HepG2 (cell line): ENCODE results near the gene NAV2. TPM values are rescaled to one million over a fixed set of nuclear protein-coding genes. Genes with fewer than 3 reads are reported as not detected.

ENCODE experiments used
- ATAC-seq: fragments of 200-7000 bp; cut with Tn5 transposase; 3 replicates; pipeline ENCODE4 v1.9.1; 2020; ENCODE audit warnings: mild to moderate bottlenecking, moderate library complexity
- BruUV-seq: library from RNA; stranded (reverse); fragments of 400-500 nt; replicated peaks from 2 replicates; lab custom pipeline; 2021; lab: Mats Ljungman, UMichigan
- CTCF ChIA-PET: fragments of 300-600 bp; formaldehyde crosslinking; extraction: SDS; loops from one replicate; lab custom pipeline; 2021; ENCODE audit warnings: low total read pairs, inconsistent platforms, low intra/inter-chr PET ratio; lab: Yijun Ruan, JAX
- POLR2A ChIA-PET: fragments of 350-600 bp; sonication (Branson Sonifier 250); formaldehyde crosslinking; loops from one replicate; lab custom pipeline; 2020; ENCODE audit warnings: antibody characterized with exemption, inconsistent platforms; lab: Yijun Ruan, JAX
- DNase-seq: peaks from one replicate; pipeline ENCODE4 v3.0.0-alpha.2; 2015; ENCODE audit warnings: low spot score
- FAIRE-seq: peaks from 3 replicates; lab custom pipeline; 2011; peaks lifted over from hg19 to GRCh38; lab: Jason Lieb, UNC
- H2AFZ ChIP-seq: one replicate; pipeline ENCODE4 v1.6.1; 2011; ENCODE audit warnings: low read length, inconsistent platforms
- H3K27ac ChIP-seq: fragments of 300-600 bp; 3 replicates; pipeline ENCODE4 v1.8.0; 2011; ENCODE audit warnings: mixed run types, mild to moderate bottlenecking, mixed read lengths, low read length, inconsistent platforms; ENCODE audit not compliant: insufficient read depth; ENCODE audit errors: extremely low read length
- H3K27me3 ChIP-seq, 2 experiments: fragments of 200-600 bp in 1 of 2; 2 replicates in 1 of 2; 3 replicates in 1 of 2; pipeline versions ENCODE4 v1.6.0 to v1.8.0; 2011; ENCODE audit warnings: low read length in 2 of 2, mild to moderate bottlenecking in 2 of 2, moderate library complexity in 2 of 2, inconsistent platforms in 1 of 2; ENCODE audit not compliant: insufficient read depth in 2 of 2, control insufficient read depth in 1 of 2
- H3K36me3 ChIP-seq, 2 experiments: fragments of 200-600 bp in 1 of 2; replicated peaks in 1 of 2; 2 replicates in 1 of 2; 3 replicates in 1 of 2; pipeline versions ENCODE4 v1.5.1 to v1.8.0; 2011; ENCODE audit warnings: low read length in 2 of 2, inconsistent platforms in 1 of 2; ENCODE audit not compliant: insufficient read depth in 2 of 2, control insufficient read depth in 1 of 2
- H3K4me1 ChIP-seq: 2 replicates; pipeline ENCODE4 v1.5.1; 2012; ENCODE audit warnings: low read length, inconsistent platforms; ENCODE audit not compliant: insufficient read depth
- H3K4me2 ChIP-seq: 2 replicates; pipeline ENCODE4 v1.6.0; 2011; ENCODE audit warnings: low read depth, low read length, inconsistent platforms
- H3K4me3 ChIP-seq, 3 experiments: fragments of 200-600 bp in 1 of 3; sonication (generic), shearing (Covaris generic) in 1 of 3; replicated peaks in 1 of 3; 2 replicates each; pipeline ENCODE4 v1.5.1; 2011 to 2016; ENCODE audit warnings: low read length in 3 of 3, inconsistent platforms in 2 of 3, low read depth in 2 of 3, mild to moderate bottlenecking in 2 of 3, control low read depth in 1 of 3, mixed read lengths in 1 of 3; ENCODE audit not compliant: insufficient read depth in 1 of 3
- H3K79me2 ChIP-seq: one replicate; pipeline ENCODE4 v1.6.1; 2011; ENCODE audit warnings: low read length, inconsistent platforms; ENCODE audit not compliant: insufficient read depth
- H3K9ac ChIP-seq: 2 replicates; pipeline ENCODE4 v1.6.0; 2011; ENCODE audit warnings: mild to moderate bottlenecking, low read depth, low read length, inconsistent platforms; ENCODE audit not compliant: insufficient read depth
- H3K9me3 ChIP-seq: 2 replicates; pipeline ENCODE4 v1.5.1; 2012; ENCODE audit warnings: mild to moderate bottlenecking, low read length
- H4K20me1 ChIP-seq: 2 replicates; pipeline ENCODE4 v1.6.0; 2011; ENCODE audit warnings: inconsistent platforms, mild to moderate bottlenecking, low read length, moderate library complexity; ENCODE audit not compliant: insufficient read depth
- DMAP1 ChIP-seq: IDR thresholded peaks from 2 replicates; pipeline ENCODE4 v1.6.1; 2016
- MAFK ChIP-seq, 2 experiments: IDR thresholded peaks in 1 of 2; conservative IDR thresholded peaks in 1 of 2; 2 replicates each; pipeline ENCODE4 v1.6.1; 2011; ENCODE audit warnings: improper control_type of control experiment in 2 of 2, low read length in 2 of 2
- NR2F1 ChIP-seq, 2 experiments: fragments of 450-650 bp in 1 of 2; formaldehyde crosslinking in 1 of 2; IDR thresholded peaks; 2 replicates each; pipeline versions ENCODE4 v1.5.0 to v1.6.1; 2016 to 2020; ENCODE audit warnings: mild to moderate bottlenecking in 1 of 2, missing compliant biosample characterization in 1 of 2, missing genetic modification reagents in 1 of 2, moderate library complexity in 1 of 2
- SRSF9 ChIP-seq: fragments of 200-400 bp; formaldehyde crosslinking; IDR thresholded peaks from 2 replicates; pipeline ENCODE4 v1.6.1; 2018; ENCODE audit warnings: borderline replicate concordance, mild to moderate bottlenecking, low read depth, low read length; ENCODE audit not compliant: insufficient read depth, poor library complexity, severe bottlenecking
- ZFP36L1 ChIP-seq: sonication (generic); formaldehyde crosslinking; IDR thresholded peaks from 2 replicates; pipeline ENCODE4 v1.8.0; 2022; ENCODE audit warnings: mild to moderate bottlenecking, missing genetic modification reagents, moderate library complexity
- ZNF253 ChIP-seq: sonication (generic); formaldehyde crosslinking; IDR thresholded peaks from 2 replicates; pipeline ENCODE4 v1.8.0; 2022; ENCODE audit warnings: mild to moderate bottlenecking, missing genetic modification reagents, borderline replicate concordance
- ZNF432 ChIP-seq: sonication (generic); formaldehyde crosslinking; IDR thresholded peaks from 2 replicates; pipeline ENCODE4 v1.5.0; 2020; ENCODE audit warnings: missing genetic modification reagents, mild to moderate bottlenecking, borderline replicate concordance
- WGBS: methylation state at CpG from one replicate; pipeline ENCODE4 v1.1.6; 2017; ENCODE audit warnings: low lambda C conversion rate; 5-methylcytosine and 5-hydroxymethylcytosine counted together
- in situ Hi-C: cut with HindIII; loops from 2 replicates; pipeline ENCODE4 v1.10.0; 2017; ENCODE audit warnings: low pct_unique_long_range_greater_than_20kb; ENCODE audit not compliant: extremely low pct_ligation_motif_present
- intact Hi-C: fragments of 100-400 bp; cut with micrococcal nuclease; formaldehyde crosslinking; loops from one replicate; pipeline ENCODE4 v1.10.0; 2022; ENCODE audit not compliant: unreplicated experiment
- polyA plus RNA-seq, 8 experiments: library from polyadenylated mRNA; depleted of rRNA in 3 of 8; stranded (reverse) in 7 of 8; unstranded in 1 of 8; fragments of >200 nt; fragmentation: Illumina TruSeq in 4 of 8; extraction: Trizol in 4 of 8; gene quantifications; 2 replicates each; pipeline versions ENCODE4 v1.2.1 to v1.2.3, GENCODE V29; 2011 to 2016; ENCODE audit warnings: low read depth in 4 of 8, missing spikeins in 1 of 8, mixed read lengths in 1 of 8; ENCODE audit not compliant: insufficient read depth in 1 of 8
- total RNA-seq, 5 experiments: library from RNA; depleted of rRNA; stranded (reverse); fragments of >200 nt; fragmentation: Illumina TruSeq; extraction: Trizol; gene quantifications; 2 replicates each; pipeline ENCODE4 v1.2.3, GENCODE V29; 2016; ENCODE audit warnings: low read depth in 1 of 5
- TF ChIP-seq, protein P1 (sequence below), 2 experiments: fragments of 450-650 bp in 1 of 2; sonication (generic) in 1 of 2; formaldehyde crosslinking; IDR thresholded peaks; 2 replicates each; pipeline versions ENCODE4 v1.5.0 to v1.8.0; 2020 to 2022; ENCODE audit warnings: mild to moderate bottlenecking in 1 of 2, missing genetic modification reagents in 1 of 2
- TF ChIP-seq, protein P2 (sequence below): sonication (generic); formaldehyde crosslinking; conservative IDR thresholded peaks from 2 replicates; pipeline ENCODE4 v1.5.0; 2020; ENCODE audit warnings: missing genetic modification reagents

Gene NAV2
- total and polyA plus RNA-seq, 2 of the 13 experiments (the other 11 are each of a cell fraction or from before 2014, with no cell fraction given): 9.3 to 34.6 TPM

DNA sequence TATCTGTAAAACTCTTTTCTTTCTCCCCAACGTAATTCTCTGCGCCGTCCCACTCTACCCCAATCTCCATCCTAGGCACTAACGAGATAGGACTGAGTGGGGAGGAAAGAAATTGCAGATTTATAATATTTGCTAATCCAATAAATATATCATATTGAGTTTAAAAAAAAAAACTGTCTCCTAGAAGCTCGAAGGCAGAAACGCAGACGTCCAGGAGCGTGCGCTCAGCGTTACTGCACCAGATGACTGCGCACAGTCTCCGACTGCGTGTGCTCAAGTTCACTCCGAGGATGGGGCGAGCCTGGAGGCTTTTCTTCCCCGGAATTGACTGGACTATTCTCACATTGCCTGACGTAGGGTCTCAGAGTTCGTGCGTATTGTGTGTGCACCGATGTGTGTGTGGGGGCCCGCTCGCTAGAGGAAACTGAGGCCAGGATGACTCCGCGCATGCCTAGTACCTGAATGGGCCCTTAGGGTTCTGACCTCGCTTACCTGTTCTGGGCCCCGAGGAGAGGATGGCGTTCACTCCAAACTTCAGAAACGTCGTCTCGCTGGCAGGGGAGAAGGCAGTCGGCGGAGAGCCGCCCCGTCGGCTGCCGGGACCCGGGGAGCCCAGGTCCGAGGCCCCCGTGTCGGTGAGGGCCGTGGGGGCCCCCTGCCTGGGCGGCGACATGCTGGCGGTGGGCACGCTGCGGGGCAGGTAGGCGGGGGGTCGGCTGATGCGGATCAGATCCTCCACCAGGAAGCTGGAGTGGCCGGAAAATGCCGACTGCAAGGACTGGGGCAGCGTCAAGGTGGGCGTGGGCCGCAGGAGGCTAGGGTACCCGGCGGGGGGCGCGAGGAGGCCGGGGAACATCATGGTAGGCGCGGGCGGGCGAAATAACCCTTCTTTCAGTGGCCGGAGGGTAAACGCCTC, 447.1 kb downstream of the NAV2 start (continued):
- TF ChIP-seq, protein P1, sequence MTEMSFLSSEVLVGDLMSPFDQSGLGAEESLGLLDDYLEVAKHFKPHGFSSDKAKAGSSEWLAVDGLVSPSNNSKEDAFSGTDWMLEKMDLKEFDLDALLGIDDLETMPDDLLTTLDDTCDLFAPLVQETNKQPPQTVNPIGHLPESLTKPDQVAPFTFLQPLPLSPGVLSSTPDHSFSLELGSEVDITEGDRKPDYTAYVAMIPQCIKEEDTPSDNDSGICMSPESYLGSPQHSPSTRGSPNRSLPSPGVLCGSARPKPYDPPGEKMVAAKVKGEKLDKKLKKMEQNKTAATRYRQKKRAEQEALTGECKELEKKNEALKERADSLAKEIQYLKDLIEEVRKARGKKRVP (CRISPR knock-in tag; IDR thresholded peaks at IDR 0.05): no peak
- no peak for TF ChIP-seq SRSF9

DNA sequence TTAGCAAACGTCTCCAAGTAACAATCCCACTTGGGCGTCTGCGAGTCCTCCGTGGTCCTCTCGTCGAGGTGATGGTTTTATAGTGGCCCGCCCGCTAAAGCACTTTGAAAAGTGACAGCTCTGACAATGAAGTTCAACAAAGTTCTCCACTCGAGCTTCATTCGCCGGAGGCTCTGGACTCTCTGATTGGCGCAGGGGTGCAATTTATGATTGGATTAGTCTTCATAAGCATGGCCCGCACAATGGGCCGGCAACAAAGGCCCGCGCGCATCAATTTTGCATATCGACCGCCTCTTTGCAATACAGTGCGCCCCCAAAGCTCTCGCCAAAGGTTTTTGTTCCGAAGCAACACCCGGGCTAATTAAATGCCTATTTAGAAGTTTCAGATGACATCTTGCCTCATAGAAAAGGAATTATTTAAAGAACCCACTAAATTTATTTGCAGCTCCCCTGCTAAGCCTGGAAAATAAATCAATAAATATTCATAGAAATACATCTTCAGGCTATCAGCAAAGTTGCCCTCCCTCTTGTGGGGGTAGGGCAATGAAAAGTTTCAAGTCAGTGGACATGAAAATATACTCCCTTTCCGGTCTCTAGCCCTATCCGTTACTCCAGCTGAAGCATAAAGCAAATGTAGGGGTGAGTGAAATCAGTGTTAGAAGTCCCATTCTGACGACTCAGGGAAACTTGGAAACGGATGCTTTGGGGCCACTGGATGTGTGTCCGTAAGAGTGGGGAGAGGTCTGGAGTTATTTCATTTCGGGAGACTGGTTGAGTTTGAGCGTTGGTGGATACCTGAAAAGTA, 448.0 kb downstream of the NAV2 start, which contains the start of gene DBX1:
Gene DBX1 (minus strand): TSS at position 51 of the 805 bp plus-strand sequence. CDS start 151 bp downstream, outside the sequence.
- intact Hi-C loops: no loop called here
- no TSS peak for BruUV-seq
- Histone ChIP-seq H3K4me3 (no peak within 1 kb of the TSS), H3K4me1 (no peaks in the 10 kb centered on the region), H3K9me3 (no peaks in the 10 kb centered on the region), H3K4me2 (no peak within 1 kb of the TSS), H2AFZ (no peak within 1 kb of the TSS), H3K27ac (no peak within 1 kb of the TSS), H3K36me3 (no peaks in the 10 kb centered on the region), H3K27me3 (peaks cover 14 to 89% of the 10 kb centered on the region in 2 experiments), H3K79me2 (no peaks in the 10 kb centered on the region), H4K20me1 (no peaks in the 10 kb centered on the region), H3K9ac (no peak within 1 kb of the TSS)
- WGBS: 59% methylated on average over 21 of the region's 30 CpGs
- no peak for DNase-seq
- in situ Hi-C loops: no loop called here
- FAIRE-seq: no peak
- POLR2A ChIA-PET: no interaction called here
- TF ChIP-seq ZNF253 (CRISPR knock-in tag) (no peak), ZFP36L1 (CRISPR knock-in tag) (no peak), DMAP1 (CRISPR knock-in tag) (no peak), MAFK (conservative IDR thresholded peaks at IDR 0.05 in 1 of 2, IDR thresholded peaks at IDR 0.05 in 1 of 2; ENCODE audit: low read length in 2 of 2) (0 out of 4 replicates have a peak, but pooled peaks of 1 of the 2 experiments have one; percentile 20), ZNF432 (CRISPR knock-in tag) (no peak), NR2F1 (CRISPR knock-in tag; IDR thresholded peaks at IDR 0.05) (no peak)
- TF ChIP-seq, protein P2, sequence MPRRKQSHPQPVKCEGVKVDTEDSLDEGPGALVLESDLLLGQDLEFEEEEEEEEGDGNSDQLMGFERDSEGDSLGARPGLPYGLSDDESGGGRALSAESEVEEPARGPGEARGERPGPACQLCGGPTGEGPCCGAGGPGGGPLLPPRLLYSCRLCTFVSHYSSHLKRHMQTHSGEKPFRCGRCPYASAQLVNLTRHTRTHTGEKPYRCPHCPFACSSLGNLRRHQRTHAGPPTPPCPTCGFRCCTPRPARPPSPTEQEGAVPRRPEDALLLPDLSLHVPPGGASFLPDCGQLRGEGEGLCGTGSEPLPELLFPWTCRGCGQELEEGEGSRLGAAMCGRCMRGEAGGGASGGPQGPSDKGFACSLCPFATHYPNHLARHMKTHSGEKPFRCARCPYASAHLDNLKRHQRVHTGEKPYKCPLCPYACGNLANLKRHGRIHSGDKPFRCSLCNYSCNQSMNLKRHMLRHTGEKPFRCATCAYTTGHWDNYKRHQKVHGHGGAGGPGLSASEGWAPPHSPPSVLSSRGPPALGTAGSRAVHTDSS (CRISPR knock-in tag): no peak
- CTCF ChIA-PET: no interaction called here
- ATAC-seq: no peak
